Measurements from ENCODE around the gene AFG3L2.

The AFG3L2 gene

GRCh38 chr18:12362473-12363174 is 14.4 kb downstream of the AFG3L2 start:
- DNase-seq (ENCODE audit: low read depth in 2 of 2, low spot score in 1 of 2), result no peak

GRCh38 chr18:12361770-12362378 is 15.2 kb downstream of the AFG3L2 start:
- no peak for DNase-seq (ENCODE audit: low read depth in 2 of 2, low spot score in 1 of 2)

- no peak for DNase-seq (ENCODE audit: low read depth in 2 of 2, low spot score in 1 of 2)
Measured at GRCh38 chr18:12359515-12359927, 17.5 kb downstream of the AFG3L2 start.

- DNase-seq (ENCODE audit: low read depth in 2 of 2, low spot score in 1 of 2), result no peak
Measured at GRCh38 chr18:12352188-12352587, 24.8 kb downstream of the AFG3L2 start.

- DNase-seq (ENCODE audit: low read depth in 2 of 2, low spot score in 1 of 2), result no peak
Measured at GRCh38 chr18:12347895-12348294, 29.1 kb downstream of the AFG3L2 start.

- no peak for DNase-seq (ENCODE audit: low read depth in 2 of 2, low spot score in 1 of 2)
Measured at GRCh38 chr18:12346240-12346565, 30.8 kb downstream of the AFG3L2 start.

- no peak for DNase-seq (ENCODE audit: low read depth in 2 of 2, low spot score in 1 of 2)
Measured at GRCh38 chr18:12345491-12346239, 31.4 kb downstream of the AFG3L2 start.

- DNase-seq (ENCODE audit: low read depth in 2 of 2, low spot score in 1 of 2), result no peak
Measured at GRCh38 chr18:12342661-12343060, 34.4 kb downstream of the AFG3L2 start.

GRCh38 chr18:12340945-12341660 is 35.9 kb downstream of the AFG3L2 start:
- no peak for DNase-seq (ENCODE audit: low read depth in 2 of 2, low spot score in 1 of 2)

GRCh38 chr18:12338382-12338781 is 38.6 kb downstream of the AFG3L2 start:
- DNase-seq (ENCODE audit: low read depth in 2 of 2, low spot score in 1 of 2), result no peak

GRCh38 chr18:12336887-12337286 is 40.1 kb downstream of the AFG3L2 start:
- no peak for DNase-seq (ENCODE audit: low read depth in 2 of 2, low spot score in 1 of 2)

GRCh38 chr18:12336171-12336613 is 40.8 kb downstream of the AFG3L2 start:
- no peak for DNase-seq (ENCODE audit: low read depth in 2 of 2, low spot score in 1 of 2)

- DNase-seq (ENCODE audit: low read depth in 2 of 2, low spot score in 1 of 2), result no peak
Measured at GRCh38 chr18:12335503-12335902, 41.5 kb downstream of the AFG3L2 start.

- DNase-seq (ENCODE audit: low read depth in 2 of 2, low spot score in 1 of 2), result no peak
Measured at GRCh38 chr18:12334863-12335262, 42.2 kb downstream of the AFG3L2 start.

GRCh38 chr18:12334366-12334808 is 42.6 kb downstream of the AFG3L2 start:
- no peak for DNase-seq (ENCODE audit: low read depth in 2 of 2, low spot score in 1 of 2)

- DNase-seq (ENCODE audit: low read depth in 2 of 2, low spot score in 1 of 2), result no peak
Measured at GRCh38 chr18:12333506-12334290, 43.3 kb downstream of the AFG3L2 start.

- DNase-seq (ENCODE audit: low read depth in 2 of 2, low spot score in 1 of 2), result no peak
Measured at GRCh38 chr18:12330766-12331165, 46.3 kb downstream of the AFG3L2 start.

GRCh38 chr18:12329125-12329698 is 47.8 kb downstream of the AFG3L2 start:
- no peak for DNase-seq (ENCODE audit: low read depth in 2 of 2, low spot score in 1 of 2)

- no peak for DNase-seq (ENCODE audit: low read depth in 2 of 2, low spot score in 1 of 2)
Measured at GRCh38 chr18:12328179-12328823, 48.7 kb downstream of the AFG3L2 start.

All from stimulated activated CD8-positive, alpha-beta memory T cell treated with anti-CD3 and anti-CD28 coated beads, Interleukin-4, amount 100 ng/mL, for 4 hours (primary cell).